NT2/D1 (cell line): Measurements from ENCODE around the gene LRP10.

Experiments
- SUZ12 ChIP-seq: IDR thresholded peaks from 2 replicates; pipeline ENCODE4 v1.6.1; 2011; ENCODE audit not compliant: insufficient read length, insufficient read depth; ENCODE audit errors: extremely low read depth
- ZNF274 ChIP-seq: IDR thresholded peaks from 2 replicates; pipeline ENCODE4 v1.6.1; 2011; ENCODE audit warnings: mild to moderate bottlenecking, low read depth, low read length

- TF ChIP-seq SUZ12 (no peak), ZNF274 (no peak)
These were observed 16.4 kb upstream of the LRP10 start for GRCh38 chr14:22854963-22855724.
